GM20000 (cell line): ENCODE data around the gene SSBP4.

ENCODE experiments used
- DNase-seq: peaks from one replicate; pipeline ENCODE4 v3.0.0; 2012; ENCODE audit warnings: low spot score
- TF ChIP-seq, protein P1 (sequence below): IDR thresholded peaks from 2 replicates; pipeline ENCODE4 v1.5.1; 2012; ENCODE audit warnings: mild to moderate bottlenecking, control low read depth; ENCODE audit errors: extremely low read depth, missing control alignments

Gene SSBP4

GRCh38 chr19:18441804-18442788 is 22.9 kb downstream of the SSBP4 start:
- TF ChIP-seq, protein P1, sequence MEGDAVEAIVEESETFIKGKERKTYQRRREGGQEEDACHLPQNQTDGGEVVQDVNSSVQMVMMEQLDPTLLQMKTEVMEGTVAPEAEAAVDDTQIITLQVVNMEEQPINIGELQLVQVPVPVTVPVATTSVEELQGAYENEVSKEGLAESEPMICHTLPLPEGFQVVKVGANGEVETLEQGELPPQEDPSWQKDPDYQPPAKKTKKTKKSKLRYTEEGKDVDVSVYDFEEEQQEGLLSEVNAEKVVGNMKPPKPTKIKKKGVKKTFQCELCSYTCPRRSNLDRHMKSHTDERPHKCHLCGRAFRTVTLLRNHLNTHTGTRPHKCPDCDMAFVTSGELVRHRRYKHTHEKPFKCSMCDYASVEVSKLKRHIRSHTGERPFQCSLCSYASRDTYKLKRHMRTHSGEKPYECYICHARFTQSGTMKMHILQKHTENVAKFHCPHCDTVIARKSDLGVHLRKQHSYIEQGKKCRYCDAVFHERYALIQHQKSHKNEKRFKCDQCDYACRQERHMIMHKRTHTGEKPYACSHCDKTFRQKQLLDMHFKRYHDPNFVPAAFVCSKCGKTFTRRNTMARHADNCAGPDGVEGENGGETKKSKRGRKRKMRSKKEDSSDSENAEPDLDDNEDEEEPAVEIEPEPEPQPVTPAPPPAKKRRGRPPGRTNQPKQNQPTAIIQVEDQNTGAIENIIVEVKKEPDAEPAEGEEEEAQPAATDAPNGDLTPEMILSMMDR: no peak
- no peak for DNase-seq

DNA sequence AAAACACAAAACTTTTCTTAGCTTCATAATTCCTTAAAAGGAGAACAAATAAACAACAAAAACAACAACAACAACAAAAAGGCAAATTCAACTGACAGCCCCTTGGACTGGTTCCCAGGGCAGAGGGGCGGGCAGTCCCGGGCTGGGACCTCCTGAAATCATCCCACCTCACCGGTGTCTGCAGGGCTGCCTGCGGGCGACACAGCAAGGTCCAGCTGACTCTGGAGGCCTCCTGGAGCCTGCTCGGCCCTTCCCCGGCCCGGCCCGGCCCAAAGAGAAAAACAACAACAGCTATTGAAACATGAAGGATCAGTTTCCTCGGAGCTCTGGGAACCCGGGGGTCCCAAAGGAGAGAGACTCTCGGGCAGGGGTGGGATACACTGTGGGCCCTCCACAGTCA is 23.7 kb downstream of the SSBP4 start:
- TF ChIP-seq, protein P1: no peak
- no peak for DNase-seq

- TF ChIP-seq, protein P1: no peak
- DNase-seq: no peak
These were observed 24.2 kb downstream of the SSBP4 start for GRCh38 chr19:18443406-18443805.

DNA sequence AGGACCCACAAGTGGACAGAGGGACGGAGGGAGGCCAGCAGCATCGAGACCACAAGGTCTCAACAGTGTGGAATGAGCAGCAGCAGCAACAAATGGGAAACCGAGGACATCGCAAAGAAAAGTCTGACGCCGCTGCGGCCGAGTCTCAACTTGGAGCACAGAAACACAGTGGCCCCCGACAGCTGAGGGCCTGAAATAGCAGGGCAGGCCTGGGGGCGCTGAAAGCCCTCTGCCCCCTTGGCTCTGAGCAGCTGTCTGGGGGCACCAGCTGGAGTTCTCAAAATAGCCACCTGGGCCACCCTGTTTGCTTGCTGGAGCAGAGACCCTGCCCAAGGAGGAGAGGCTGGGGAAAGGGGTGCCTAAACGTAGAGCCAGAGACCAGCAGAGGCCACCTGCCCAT is 24.6 kb downstream of the SSBP4 start:
- TF ChIP-seq, protein P1: no peak
- no peak for DNase-seq

- TF ChIP-seq, protein P1: no peak
- DNase-seq: no peak
These were observed 25.3 kb downstream of the SSBP4 start for GRCh38 chr19:18444513-18444912.

DNA sequence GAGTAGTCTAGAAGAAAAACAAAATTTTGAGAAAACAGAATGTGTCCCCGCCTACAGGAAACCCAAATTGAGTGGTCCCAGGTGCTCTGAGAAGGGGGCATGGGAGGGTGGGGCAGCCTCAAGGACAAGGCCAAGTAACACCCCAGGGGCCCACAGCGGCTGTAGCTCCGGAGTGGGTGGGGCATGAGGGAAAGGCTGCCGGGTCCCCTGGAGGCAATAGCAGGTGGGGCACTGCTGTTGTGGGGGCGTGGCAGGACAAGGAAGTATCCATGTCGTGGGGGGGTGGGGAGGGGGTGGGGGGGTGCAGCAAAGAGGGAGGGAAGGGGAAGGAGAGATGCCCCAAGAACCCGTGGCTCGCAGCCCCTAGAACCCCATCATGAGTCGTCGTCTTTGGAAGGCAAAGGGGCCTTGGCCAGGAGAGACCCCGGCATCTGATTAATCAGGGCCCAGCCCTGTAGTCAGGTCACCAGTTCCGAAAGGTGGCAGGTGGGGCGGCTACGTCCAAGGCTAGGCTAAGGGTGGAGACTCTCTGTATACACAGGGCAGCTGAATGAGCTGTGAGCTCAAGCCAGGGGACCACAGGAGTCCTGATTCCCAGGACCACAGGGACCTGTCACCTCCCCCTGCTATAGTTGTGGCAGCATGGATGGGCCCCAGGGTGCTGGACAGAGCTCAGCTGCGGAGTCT is 26.2 kb downstream of the SSBP4 start:
- TF ChIP-seq, protein P1: no peak
- no peak for DNase-seq

DNA sequence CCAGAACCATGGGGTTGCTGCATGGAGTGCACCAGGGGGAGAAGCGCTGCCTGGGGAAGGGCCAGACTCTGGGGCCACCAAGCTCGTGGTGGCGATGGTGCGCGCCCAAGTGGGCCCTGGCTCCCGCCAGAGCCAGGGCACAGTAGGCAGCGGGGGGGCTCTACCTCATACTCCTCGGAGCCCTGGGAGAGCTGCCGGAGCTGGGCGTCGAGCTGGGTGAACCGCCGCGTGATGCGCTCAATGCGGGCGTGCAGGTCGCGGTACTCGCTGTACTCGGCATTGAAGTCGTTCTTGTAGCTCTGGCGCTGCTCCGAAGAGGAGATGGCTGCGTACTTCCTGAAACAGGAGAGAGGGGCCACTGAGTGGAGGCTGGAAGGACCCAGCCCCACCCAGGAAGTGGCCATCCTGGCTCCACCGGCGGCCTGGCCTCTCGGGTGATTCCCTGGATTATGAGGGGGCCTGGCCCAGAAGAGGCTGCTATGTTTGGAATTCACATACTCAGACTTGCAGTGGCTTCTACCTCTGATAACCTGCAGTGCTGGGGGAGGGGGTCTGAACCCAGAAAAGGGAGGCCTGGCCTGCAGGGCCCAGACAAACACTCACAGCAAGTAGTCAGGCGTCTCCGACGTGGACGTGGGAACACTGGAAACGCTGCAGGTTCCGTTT is 27.1 kb downstream of the SSBP4 start:
- TF ChIP-seq, protein P1: no peak
- DNase-seq: no peak
